SU-DHL-6 (cell line): ENCODE measurements around the gene RNASEL.

Source experiments
- CTCF ChIP-seq: fragments of 200-600 bp; sonication (generic); IDR thresholded peaks from one replicate; pipeline ENCODE4 v1.5.1; 2017; ENCODE audit warnings: antibody characterized with exemption, mild to moderate bottlenecking, low read length, moderate library complexity; ENCODE audit not compliant: insufficient read depth, poor library complexity, severe bottlenecking
- EZH2phosphoT487 ChIP-seq: fragments of 200-600 bp; sonication (generic), shearing (Covaris generic); conservative IDR thresholded peaks from 2 replicates; pipeline ENCODE4 v1.6.1; 2018; ENCODE audit warnings: mild to moderate bottlenecking, antibody characterized with exemption, low read length, moderate library complexity, mixed read lengths

DNA sequence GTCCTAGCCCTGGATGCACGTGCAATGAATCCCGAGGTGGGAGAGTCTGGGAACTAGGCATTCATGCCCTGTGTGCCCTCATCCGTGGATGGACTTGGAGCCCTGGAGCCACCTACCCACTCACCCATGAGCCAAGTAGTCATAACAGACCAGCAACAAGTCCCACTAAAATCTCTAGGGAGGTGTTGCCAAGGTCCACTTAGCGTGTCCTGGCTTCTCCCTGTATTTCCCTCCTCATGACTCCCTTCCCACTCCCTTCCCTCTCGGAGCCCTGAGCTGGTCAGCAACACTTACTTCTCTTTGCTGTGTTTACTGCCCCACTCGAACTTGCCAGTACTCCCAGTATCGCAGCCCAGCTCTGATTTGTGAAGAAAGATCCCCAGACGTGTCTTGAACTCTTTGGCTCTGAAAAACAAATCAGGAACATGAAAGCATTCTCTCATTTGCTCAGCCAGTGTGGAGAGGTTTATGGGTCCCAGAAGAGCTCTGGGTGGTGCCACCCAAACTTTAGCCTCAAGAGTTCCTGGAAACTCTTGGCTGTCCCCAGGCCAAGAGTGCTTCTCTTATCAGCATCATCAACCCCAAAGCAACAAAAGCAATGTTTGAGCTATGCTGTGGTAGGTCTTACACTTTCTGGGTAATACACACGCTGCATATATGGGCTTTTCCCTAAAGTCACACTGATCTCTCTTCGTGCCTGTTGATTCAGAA is 14.0 kb upstream of the RNASEL start:
- TF ChIP-seq CTCF (no peak), EZH2phosphoT487 (no peak)
